K562 (cell line): ENCODE measurements around the gene ZNF599. TPM values are rescaled to one million over a fixed set of nuclear protein-coding genes. Genes with fewer than 3 reads are reported as not detected.

Experiments used
- ADNP ChIP-seq: fragments of 200-800 bp; sonication (Bioruptor generic); IDR thresholded peaks from 2 replicates; pipeline ENCODE4 v1.6.1; 2016; ENCODE audit warnings: missing genetic modification characterization, missing compliant biosample characterization
- ATF1 ChIP-seq, 2 experiments: fragments of 450-650 bp in 1 of 2; IDR thresholded peaks; 2 replicates each; pipeline ENCODE4 v1.6.1; 2016; ENCODE audit warnings: missing compliant biosample characterization in 1 of 2, missing genetic modification characterization in 1 of 2
- CCAR2 ChIP-seq: fragments of 200-400 bp; formaldehyde crosslinking; IDR thresholded peaks from 2 replicates; pipeline ENCODE4 v1.6.1; 2017; ENCODE audit warnings: mild to moderate bottlenecking, low read depth, low read length
- ETV5 ChIP-seq: sonication (generic); formaldehyde crosslinking; IDR thresholded peaks from 2 replicates; pipeline ENCODE4 v1.4.0; 2020; ENCODE audit warnings: low read depth, mild to moderate bottlenecking, missing genetic modification reagents
- GTF2E2 ChIP-seq: fragments of 200-800 bp; sonication (Bioruptor generic); IDR thresholded peaks from 2 replicates; pipeline ENCODE4 v1.6.1; 2016; ENCODE audit warnings: missing genetic modification characterization, missing compliant biosample characterization
- HDAC1 ChIP-seq, 2 experiments: fragments of 450-650 bp; IDR thresholded peaks; 2 replicates each; pipeline ENCODE4 v1.6.1; 2016 to 2017; ENCODE audit warnings: inconsistent platforms in 1 of 2, mild to moderate bottlenecking in 1 of 2, moderate library complexity in 1 of 2
- HMG20A ChIP-seq: fragments of 450-650 bp; formaldehyde crosslinking; conservative IDR thresholded peaks from 2 replicates; pipeline ENCODE4 v1.4.0; 2020; ENCODE audit warnings: mild to moderate bottlenecking, mixed read lengths
- POLR2B ChIP-seq: fragments of 450-650 bp; IDR thresholded peaks from 2 replicates; pipeline ENCODE4 v1.6.1; 2018; ENCODE audit warnings: low read depth; ENCODE audit not compliant: partially characterized antibody
- SIN3A ChIP-seq, 2 experiments: fragments of 150-350 bp in 1 of 2; IDR thresholded peaks; 2 replicates each; pipeline ENCODE4 v1.6.1; 2011 to 2016; ENCODE audit warnings: borderline replicate concordance in 2 of 2, low read depth in 2 of 2, low read length in 2 of 2, mild to moderate bottlenecking in 2 of 2, moderate library complexity in 2 of 2; ENCODE audit not compliant: control insufficient read depth in 1 of 2
- ZBTB7A ChIP-seq: IDR thresholded peaks from 2 replicates; pipeline ENCODE4 v1.6.1; 2011; ENCODE audit warnings: low read depth, mild to moderate bottlenecking, low read length, moderate library complexity, borderline replicate concordance; ENCODE audit not compliant: control insufficient read depth
- ZNF224 ChIP-seq: sonication (generic); formaldehyde crosslinking; IDR thresholded peaks from 2 replicates; pipeline ENCODE4 v1.8.0; 2022; ENCODE audit warnings: mild to moderate bottlenecking, missing genetic modification reagents
- ZNF778 ChIP-seq: fragments of 450-650 bp; formaldehyde crosslinking; IDR thresholded peaks from 2 replicates; pipeline ENCODE4 v1.4.0; 2020; ENCODE audit warnings: mild to moderate bottlenecking, moderate library complexity
- polyA plus RNA-seq, 8 experiments: library from polyadenylated mRNA; depleted of rRNA in 4 of 8; stranded (reverse) in 5 of 8; unstranded in 3 of 8; fragments of >200 nt; fragmentation: Nextera tagmentation in 2 of 8; fragmentation: Illumina TruSeq in 1 of 8; extraction: Ambion mirVana in 2 of 8; extraction: Trizol in 1 of 8; gene quantifications; 2 replicates each; pipeline versions ENCODE4 v1.2.1 to v1.2.3, GENCODE V29; 2011 to 2014; ENCODE audit warnings: inconsistent platforms in 1 of 8, missing spikeins in 1 of 8
- total RNA-seq, 7 experiments: library from RNA; depleted of rRNA in 6 of 7; stranded (reverse); fragments of >200 nt in 6 of 7; fragmentation: Illumina TruSeq in 2 of 7; extraction: Trizol in 2 of 7; gene quantifications; 2 replicates each; pipeline versions ENCODE4 v1.2.1 to v1.2.3, GENCODE V29; 2011 to 2021; ENCODE audit warnings: low replicate concordance in 1 of 7
- TF ChIP-seq, protein P1 (sequence below): fragments of 450-650 bp; formaldehyde crosslinking; IDR thresholded peaks from 2 replicates; pipeline ENCODE4 v1.4.0; 2022; ENCODE audit warnings: missing genetic modification characterization
- TF ChIP-seq, protein P2 (sequence below): fragments of 450-650 bp; formaldehyde crosslinking; IDR thresholded peaks from 2 replicates; pipeline ENCODE4 v1.4.0; 2022; ENCODE audit warnings: mild to moderate bottlenecking, moderate library complexity
- TF ChIP-seq, protein P3 (sequence below), 2 experiments: IDR thresholded peaks; 2 replicates each; pipeline ENCODE4 v1.6.1; 2011; ENCODE audit warnings: borderline replicate concordance in 1 of 2, control low read depth in 1 of 2, low read depth in 1 of 2, low read length in 1 of 2, mild to moderate bottlenecking in 1 of 2, mixed read lengths in 1 of 2, moderate library complexity in 1 of 2; ENCODE audit not compliant: insufficient read depth in 1 of 2, insufficient read length in 1 of 2, poor library complexity in 1 of 2, severe bottlenecking in 1 of 2; ENCODE audit errors: extremely low read depth in 1 of 2
- TF ChIP-seq, protein P4 (sequence below): fragments of 450-650 bp; formaldehyde crosslinking; IDR thresholded peaks from 2 replicates; pipeline ENCODE4 v1.4.0; 2020; ENCODE audit warnings: mild to moderate bottlenecking, moderate library complexity
- TF ChIP-seq, protein P5 (sequence below): fragments of 450-650 bp; IDR thresholded peaks from 2 replicates; pipeline ENCODE4 v1.6.1; 2016; ENCODE audit warnings: antibody characterized with exemption
- TF ChIP-seq, protein P6 (sequence below): fragments of 250-450 bp; sonication (Bioruptor Pico); IDR thresholded peaks from 2 replicates; pipeline ENCODE4 v1.9.0; 2021; ENCODE audit warnings: mild to moderate bottlenecking

The ZNF599 gene
- total and polyA plus RNA-seq, 9 of the 15 experiments (the other 6 are each of a cell fraction or from before 2014, with no cell fraction given): 0.71 to 6.7 (median 2.8) TPM

DNA sequence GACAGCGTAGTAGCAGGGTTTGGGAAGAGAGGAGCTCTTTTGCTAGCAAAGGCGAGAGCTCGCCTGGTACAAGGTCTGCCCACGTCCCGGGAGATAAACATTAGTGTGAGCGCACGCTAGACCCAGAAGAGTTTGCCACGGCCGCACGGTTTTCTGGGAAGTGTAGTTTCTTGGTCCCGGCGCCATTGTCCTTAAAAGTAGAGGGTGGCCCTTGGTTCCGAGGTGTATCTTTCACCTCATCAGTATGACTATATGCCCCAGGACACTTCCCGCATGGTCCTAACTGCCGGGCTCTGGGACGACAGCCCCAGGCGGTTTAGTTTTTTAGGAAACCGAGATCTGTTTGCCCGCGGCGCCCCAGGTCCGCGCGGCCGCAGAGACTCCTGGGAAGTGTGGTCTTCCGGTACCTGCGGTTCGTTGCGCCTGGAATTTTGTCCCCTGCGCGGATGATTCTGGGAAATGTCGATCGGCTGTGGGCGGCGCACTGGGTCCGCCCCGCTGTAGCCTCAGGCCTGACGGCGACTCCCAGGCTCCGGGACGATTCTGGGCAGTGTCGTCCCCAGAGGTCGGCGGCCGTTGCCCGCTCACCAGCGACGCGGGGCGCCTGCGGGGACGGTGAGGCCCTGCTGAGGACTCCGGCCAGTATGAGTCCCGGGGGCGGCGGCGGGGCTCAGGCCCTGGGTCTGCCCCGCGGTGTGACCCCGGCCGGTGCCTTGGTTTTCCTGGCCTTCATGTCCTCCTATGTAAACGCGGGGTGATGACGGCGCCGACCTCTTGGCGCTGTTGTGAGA is 39.1 kb downstream of the ZNF599 start, which contains the start of gene ZNF181 (continued):
- TF ChIP-seq GTF2E2 (tag) (peak; percentile 95), ADNP (tag) (no peak), ZNF224 (0 out of 2 replicates have a peak, but pooled peaks have one; percentile 6), ZBTB7A (no peak; the same call in 1 of the 2 replicates), HDAC1 (IDR thresholded peaks at IDR 0.05) (peak in 1 of 2 experiments; percentile 89; a peak in 2 of 4 replicates), ZNF778 (CRISPR knock-in tag) (no peak), ETV5 (peak; percentile 45), ATF1 (CRISPR knock-in tag; IDR thresholded peaks at IDR 0.05) (no peak), ATF1 (tag; IDR thresholded peaks at IDR 0.05) (peak; percentile 99), CCAR2 (no peak), HMG20A (CRISPR knock-in tag) (no peak), SIN3A (IDR thresholded peaks at IDR 0.05; ENCODE audit: borderline replicate concordance in 2 of 2, control insufficient read depth in 1 of 2, low read depth in 2 of 2, low read length in 2 of 2) (peak; percentile 43 to 65; a peak in 2 of 4 replicates), POLR2B (peak; percentile 93)
- TF ChIP-seq, protein P1, sequence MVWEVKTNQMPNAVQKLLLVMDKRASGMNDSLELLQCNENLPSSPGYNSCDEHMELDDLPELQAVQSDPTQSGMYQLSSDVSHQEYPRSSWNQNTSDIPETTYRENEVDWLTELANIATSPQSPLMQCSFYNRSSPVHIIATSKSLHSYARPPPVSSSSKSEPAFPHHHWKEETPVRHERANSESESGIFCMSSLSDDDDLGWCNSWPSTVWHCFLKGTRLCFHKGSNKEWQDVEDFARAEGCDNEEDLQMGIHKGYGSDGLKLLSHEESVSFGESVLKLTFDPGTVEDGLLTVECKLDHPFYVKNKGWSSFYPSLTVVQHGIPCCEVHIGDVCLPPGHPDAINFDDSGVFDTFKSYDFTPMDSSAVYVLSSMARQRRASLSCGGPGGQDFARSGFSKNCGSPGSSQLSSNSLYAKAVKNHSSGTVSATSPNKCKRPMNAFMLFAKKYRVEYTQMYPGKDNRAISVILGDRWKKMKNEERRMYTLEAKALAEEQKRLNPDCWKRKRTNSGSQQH: no peak
- TF ChIP-seq, protein P2, sequence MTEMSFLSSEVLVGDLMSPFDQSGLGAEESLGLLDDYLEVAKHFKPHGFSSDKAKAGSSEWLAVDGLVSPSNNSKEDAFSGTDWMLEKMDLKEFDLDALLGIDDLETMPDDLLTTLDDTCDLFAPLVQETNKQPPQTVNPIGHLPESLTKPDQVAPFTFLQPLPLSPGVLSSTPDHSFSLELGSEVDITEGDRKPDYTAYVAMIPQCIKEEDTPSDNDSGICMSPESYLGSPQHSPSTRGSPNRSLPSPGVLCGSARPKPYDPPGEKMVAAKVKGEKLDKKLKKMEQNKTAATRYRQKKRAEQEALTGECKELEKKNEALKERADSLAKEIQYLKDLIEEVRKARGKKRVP: no peak
- TF ChIP-seq, protein P3, sequence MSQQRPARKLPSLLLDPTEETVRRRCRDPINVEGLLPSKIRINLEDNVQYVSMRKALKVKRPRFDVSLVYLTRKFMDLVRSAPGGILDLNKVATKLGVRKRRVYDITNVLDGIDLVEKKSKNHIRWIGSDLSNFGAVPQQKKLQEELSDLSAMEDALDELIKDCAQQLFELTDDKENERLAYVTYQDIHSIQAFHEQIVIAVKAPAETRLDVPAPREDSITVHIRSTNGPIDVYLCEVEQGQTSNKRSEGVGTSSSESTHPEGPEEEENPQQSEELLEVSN (IDR thresholded peaks at IDR 0.05; ENCODE audit: borderline replicate concordance in 1 of 2, extremely low read depth in 1 of 2, insufficient read depth in 1 of 2, insufficient read length in 1 of 2, low read depth in 1 of 2, low read length in 1 of 2, poor library complexity in 1 of 2, severe bottlenecking in 1 of 2): peak; percentile 5 to 42
- TF ChIP-seq, protein P4, sequence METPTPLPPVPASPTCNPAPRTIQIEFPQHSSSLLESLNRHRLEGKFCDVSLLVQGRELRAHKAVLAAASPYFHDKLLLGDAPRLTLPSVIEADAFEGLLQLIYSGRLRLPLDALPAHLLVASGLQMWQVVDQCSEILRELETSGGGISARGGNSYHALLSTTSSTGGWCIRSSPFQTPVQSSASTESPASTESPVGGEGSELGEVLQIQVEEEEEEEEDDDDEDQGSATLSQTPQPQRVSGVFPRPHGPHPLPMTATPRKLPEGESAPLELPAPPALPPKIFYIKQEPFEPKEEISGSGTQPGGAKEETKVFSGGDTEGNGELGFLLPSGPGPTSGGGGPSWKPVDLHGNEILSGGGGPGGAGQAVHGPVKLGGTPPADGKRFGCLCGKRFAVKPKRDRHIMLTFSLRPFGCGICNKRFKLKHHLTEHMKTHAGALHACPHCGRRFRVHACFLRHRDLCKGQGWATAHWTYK: peak; percentile 51; the same call in 1 of the 2 replicates
- TF ChIP-seq, protein P5, sequence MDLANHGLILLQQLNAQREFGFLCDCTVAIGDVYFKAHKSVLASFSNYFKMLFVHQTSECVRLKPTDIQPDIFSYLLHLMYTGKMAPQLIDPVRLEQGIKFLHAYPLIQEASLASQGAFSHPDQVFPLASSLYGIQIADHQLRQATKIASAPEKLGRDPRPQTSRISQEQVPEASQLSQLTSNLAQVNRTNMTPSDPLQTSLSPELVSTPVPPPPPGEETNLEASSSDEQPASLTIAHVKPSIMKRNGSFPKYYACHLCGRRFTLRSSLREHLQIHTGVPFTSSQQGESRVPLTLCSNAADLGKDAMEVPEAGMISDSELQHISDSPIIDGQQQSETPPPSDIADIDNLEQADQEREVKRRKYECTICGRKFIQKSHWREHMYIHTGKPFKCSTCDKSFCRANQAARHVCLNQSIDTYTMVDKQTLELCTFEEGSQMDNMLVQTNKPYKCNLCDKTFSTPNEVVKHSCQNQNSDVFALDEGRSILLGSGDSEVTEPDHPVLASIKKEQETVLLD: no peak
- TF ChIP-seq, protein P6, sequence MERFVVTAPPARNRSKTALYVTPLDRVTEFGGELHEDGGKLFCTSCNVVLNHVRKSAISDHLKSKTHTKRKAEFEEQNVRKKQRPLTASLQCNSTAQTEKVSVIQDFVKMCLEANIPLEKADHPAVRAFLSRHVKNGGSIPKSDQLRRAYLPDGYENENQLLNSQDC (CRISPR knock-in tag): no peak
